IPS DF 19.7 (cell line): ENCODE measurements around the gene CYSTM1.

ENCODE experiments used
- DNase-seq: peaks from one replicate; pipeline ENCODE4 v3.0.0-alpha.2; 2013; ENCODE audit warnings: low read depth, low spot score

CYSTM1 gene

GRCh38 chr5:140235791-140236551 lies 61.0 kb downstream of the CYSTM1 start:
- DNase-seq = no peak

GRCh38 chr5:140236891-140237598 lies 62.1 kb downstream of the CYSTM1 start:
- no peak for DNase-seq

- no peak for DNase-seq
Observed at GRCh38 chr5:140238756-140239155, 63.8 kb downstream of the CYSTM1 start.

GRCh38 chr5:140239461-140239860 lies 64.5 kb downstream of the CYSTM1 start:
- DNase-seq = no peak

GRCh38 chr5:140239939-140240700 lies 65.1 kb downstream of the CYSTM1 start:
- DNase-seq = peak; percentile 57

- DNase-seq = no peak
Observed at GRCh38 chr5:140240987-140241706, 66.2 kb downstream of the CYSTM1 start.

- no peak for DNase-seq
Observed at GRCh38 chr5:140242099-140242498, 67.1 kb downstream of the CYSTM1 start.

- no peak for DNase-seq
Observed at GRCh38 chr5:140242890-140243585, 68.0 kb downstream of the CYSTM1 start.

GRCh38 chr5:140243706-140244250 lies 68.8 kb downstream of the CYSTM1 start:
- no peak for DNase-seq

GRCh38 chr5:140244525-140245025 lies 69.6 kb downstream of the CYSTM1 start:
- DNase-seq = no peak

- no peak for DNase-seq
Observed at GRCh38 chr5:140245341-140245740, 70.4 kb downstream of the CYSTM1 start.

- DNase-seq = no peak
Observed at GRCh38 chr5:140245926-140246325, 70.9 kb downstream of the CYSTM1 start.

GRCh38 chr5:140246378-140247122 lies 71.6 kb downstream of the CYSTM1 start:
- no peak for DNase-seq

- no peak for DNase-seq
Observed at GRCh38 chr5:140248414-140248813, 73.4 kb downstream of the CYSTM1 start.

GRCh38 chr5:140249536-140249935 lies 74.5 kb downstream of the CYSTM1 start:
- no peak for DNase-seq

- no peak for DNase-seq
Observed at GRCh38 chr5:140250386-140250785, 75.4 kb downstream of the CYSTM1 start.

- no peak for DNase-seq
Observed at GRCh38 chr5:140251527-140251973, 76.6 kb downstream of the CYSTM1 start.

- no peak for DNase-seq
Observed at GRCh38 chr5:140252470-140253126, 77.6 kb downstream of the CYSTM1 start.

GRCh38 chr5:140253985-140254384 lies 79.0 kb downstream of the CYSTM1 start:
- no peak for DNase-seq
